Gastrocnemius medialis (tissue), 4 donors: ENCODE measurements around the gene TNFSF13. TPM values are rescaled to one million over a fixed set of nuclear protein-coding genes. Genes with fewer than 3 reads are reported as not detected.

Source experiments
- ATAC-seq, 2 donors: fragments of 150-250 bp; one replicate each; pipeline ENCODE4 v1.9.1; 2016
- DNase-seq, 2 donors: peaks; one replicate each; pipeline ENCODE4 v3.0.0-alpha.2; 2019
- H3K27ac ChIP-seq, 4 donors: fragments of 200-600 bp; sonication (generic); 1 replicate in 1 of 4; 2 replicates in 3 of 4; pipeline ENCODE4 v1.5.1; 2016 to 2018; ENCODE audit warnings: mild to moderate bottlenecking in 2 of 4, moderate library complexity in 1 of 4
- H3K27me3 ChIP-seq, 3 donors: fragments of 200-600 bp; sonication (generic) in 2 of 3; 1 replicate in 1 of 3; 2 replicates in 2 of 3; pipeline versions ENCODE4 v1.5.1 to v1.6.0; 2016 to 2019; ENCODE audit warnings: mild to moderate bottlenecking in 1 of 3, moderate library complexity in 1 of 3
- H3K36me3 ChIP-seq, 2 donors: fragments of 200-600 bp; sonication (generic) in 1 of 2; one replicate each; pipeline ENCODE4 v1.5.1; 2017 to 2018
- H3K4me1 ChIP-seq, 2 donors: fragments of 200-600 bp; sonication (generic) in 1 of 2; one replicate each; pipeline ENCODE4 v1.5.1; 2016 to 2017; ENCODE audit warnings: mild to moderate bottlenecking in 2 of 2
- H3K4me3 ChIP-seq, 4 donors: fragments of 200-600 bp; sonication (generic) in 3 of 4; 1 replicate in 1 of 4; 2 replicates in 3 of 4; pipeline ENCODE4 v1.5.1; 2016 to 2019; ENCODE audit warnings: mild to moderate bottlenecking in 2 of 4
- H3K9me3 ChIP-seq, 3 donors: fragments of 200-600 bp; sonication (generic) in 2 of 3; 1 replicate in 1 of 3; 2 replicates in 2 of 3; pipeline ENCODE4 v1.5.1; 2016 to 2019
- CTCF ChIP-seq, 5 experiments: fragments of 450-650 bp in 3 of 5; fragments of 200-600 bp in 2 of 5; sonication (generic) in 2 of 5; IDR thresholded peaks in 4 of 5; conservative IDR thresholded peaks in 1 of 5; 1 replicate in 4 of 5; 2 replicates in 1 of 5; pipeline ENCODE4 v1.5.1; 2016 to 2019; ENCODE audit warnings: antibody characterized with exemption in 5 of 5, mild to moderate bottlenecking in 3 of 5, moderate library complexity in 3 of 5
- POLR2A ChIP-seq, 2 donors: fragments of 450-650 bp; IDR thresholded peaks; one replicate each; pipeline ENCODE4 v1.6.1; 2017; ENCODE audit warnings: antibody characterized with exemption in 2 of 2, mild to moderate bottlenecking in 2 of 2, moderate library complexity in 2 of 2
- in situ Hi-C, 4 donors: fragments of 200-750 bp; cut with MboI; loops; one replicate each; pipeline versions ENCODE4 v1.15.0 to v1.8.0; 2017; ENCODE audit warnings: low sequenced_read_pairs in 4 of 4
- intact Hi-C: fragments of 100-400 bp; cut with DNase I; formaldehyde crosslinking; loops from one replicate; pipeline ENCODE4 v1.15.1; 2023; ENCODE audit warnings: low total_unique reads
- total RNA-seq, 4 donors: library from RNA; depleted of rRNA; stranded (reverse); fragments of >200 nt; gene quantifications; one replicate each; pipeline versions ENCODE4 v1.1.0 to v1.2.3, GENCODE V29; 2016

Gene TNFSF13
- total RNA-seq, 4 donors from 2014 or later = 2.8 to 8.4 (median 5.0) TPM

DNA sequence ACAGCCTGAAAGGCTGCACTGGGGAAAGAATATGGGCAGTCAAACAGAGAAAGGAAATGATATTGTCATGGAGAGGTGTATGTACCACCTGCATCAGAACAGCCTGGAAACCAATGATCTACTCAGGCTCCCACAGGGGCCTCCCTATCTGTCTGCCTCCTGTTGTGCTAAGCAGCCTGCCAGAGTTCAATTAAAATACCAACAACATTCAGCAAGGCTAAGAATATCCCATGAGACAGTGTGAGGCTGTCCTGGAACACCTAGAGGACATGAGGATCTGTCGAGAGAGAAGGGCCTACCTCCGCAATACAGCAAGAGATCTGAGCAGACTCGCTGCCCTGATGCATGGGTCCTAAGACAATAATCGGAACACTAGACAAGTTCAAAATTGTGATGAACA is 47.7 kb downstream of the TNFSF13 start:
- DNase-seq (peak in 1 of 2 donors; percentile 57), ATAC-seq (peak; percentile 98 to 99)
- Histone ChIP-seq H3K27me3 (no peaks in the 10 kb centered on the region), H3K4me1 (peaks cover 36 to 40% of the 10 kb centered on the region in 2 donors), H3K27ac (peak overlapping the region; percentile 71 to 91 (median 76)), H3K9me3 (no peaks in the 10 kb centered on the region), H3K4me3 (no peak overlapping the region), H3K36me3 (peaks cover 0 to 51% of the 10 kb centered on the region in 2 donors)
- intact Hi-C loops = no loop called here
- in situ Hi-C loops = no loop called here
- TF ChIP-seq POLR2A (IDR thresholded peaks at IDR 0.05) (no peak), CTCF (IDR thresholded peaks at IDR 0.05 in 4 of 5, conservative IDR thresholded peaks at IDR 0.05 in 1 of 5) (no peak)

- peaks cover 0 to 8% of the 10 kb centered on the region in 2 donors for H3K36me3 ChIP-seq
- no peaks in the 10 kb centered on the region for H3K27me3 ChIP-seq
- ATAC-seq (no peak), DNase-seq (no peak)
- H3K4me1 ChIP-seq = peaks cover 63 to 65% of the 10 kb centered on the region in 2 donors
- no peaks in the 10 kb centered on the region for H3K9me3 ChIP-seq
- in situ Hi-C loops = no loop called here
- intact Hi-C loops = no loop called here
- no peak overlapping the region for H3K4me3 ChIP-seq
- TF ChIP-seq CTCF (IDR thresholded peaks at IDR 0.05 in 4 of 5, conservative IDR thresholded peaks at IDR 0.05 in 1 of 5) = no peak
- no peak for TF ChIP-seq POLR2A (IDR thresholded peaks at IDR 0.05)
- peak overlapping the region; percentile 88 to 98 (median 91) for H3K27ac ChIP-seq
Measured at GRCh38 chr17:7610641-7611040, 52.1 kb downstream of the TNFSF13 start.

Other genes starting within 250 kb of the TNFSF13 start
- 100 to 1,000 TPM; 135 to 240 (median 169) TPM for gene GPS2, start 243.4 kb upstream of the TNFSF13 start, total RNA-seq
- 10 to 100 TPM; 21.8 to 26.7 (median 23.5) TPM for gene NEURL4, start 229.4 kb upstream of the TNFSF13 start, total RNA-seq
- gene ACAP1, start 222.2 kb upstream of the TNFSF13 start, total RNA-seq = 10 to 100 TPM in 1 of 4 donors, 1 to 10 TPM in 1, under 1 TPM in 2; 0.22 to 16.3 (median 1.7) TPM
- gene KCTD11, start 206.6 kb upstream of the TNFSF13 start, total RNA-seq = 1 to 10 TPM; 3.6 to 7.0 (median 4.6) TPM
- not detected for gene TMEM95, start 203.6 kb upstream of the TNFSF13 start, total RNA-seq
- 1 to 10 TPM in 1 of 4 donors, under 1 TPM in 1, not detected in 2; 0.13 to 2.2 TPM for gene TNK1, start 177.7 kb upstream of the TNFSF13 start, total RNA-seq
- gene PLSCR3, start 164.2 kb upstream of the TNFSF13 start, total RNA-seq = 10 to 100 TPM in 3 of 4 donors, 1 to 10 TPM in 1; 8.9 to 20.3 (median 14.4) TPM
- 10 to 100 TPM; 28.9 to 65.6 (median 50.2) TPM for gene TMEM256, start 154.7 kb upstream of the TNFSF13 start, total RNA-seq
- 1 to 10 TPM; 4.2 to 6.6 (median 4.4) TPM for gene NLGN2, start 150.9 kb upstream of the TNFSF13 start, total RNA-seq
- gene SPEM1, start 138.4 kb upstream of the TNFSF13 start, total RNA-seq = not detected
- not detected for gene SPEM2, start 133.1 kb upstream of the TNFSF13 start, total RNA-seq
- not detected for gene SPEM3, start 129.9 kb upstream of the TNFSF13 start, total RNA-seq
- 1 to 10 TPM in 3 of 4 donors, under 1 TPM in 1; 0.92 to 3.9 (median 2.3) TPM for gene TMEM102, start 123.3 kb upstream of the TNFSF13 start, total RNA-seq
- gene FGF11, start 119.2 kb upstream of the TNFSF13 start, total RNA-seq = 1 to 10 TPM; 1.2 to 7.4 (median 4.1) TPM
- gene CHRNB1, start 113.7 kb upstream of the TNFSF13 start, total RNA-seq = 100 to 1,000 TPM in 2 of 4 donors, 10 to 100 TPM in 2; 82.3 to 202 (median 101) TPM
- gene ZBTB4, start 79.1 kb upstream of the TNFSF13 start, total RNA-seq = 10 to 100 TPM; 24.2 to 43.1 (median 31.2) TPM
- not detected for gene SLC35G6, start 77.3 kb upstream of the TNFSF13 start, total RNA-seq
- gene POLR2A, start 74.4 kb upstream of the TNFSF13 start, total RNA-seq = 10 to 100 TPM; 20.3 to 56.9 (median 39.3) TPM
- 10 to 100 TPM in 3 of 4 donors, 1 to 10 TPM in 1; 7.9 to 26.1 (median 16.9) TPM for gene TNFSF12, start 9.7 kb upstream of the TNFSF13 start, total RNA-seq
- 10 to 100 TPM; 63.6 to 71.5 (median 68.8) TPM for gene SENP3, start 3.2 kb downstream of the TNFSF13 start, total RNA-seq
- 10 to 100 TPM; 10.1 to 66.5 (median 20.3) TPM for gene CD68, start 20.9 kb downstream of the TNFSF13 start, total RNA-seq
- 100 to 1,000 TPM in 2 of 4 donors, 10 to 100 TPM in 2; 55.9 to 157 (median 101) TPM for gene MPDU1, start 25.1 kb downstream of the TNFSF13 start, total RNA-seq
- 1 to 10 TPM in 2 of 4 donors, under 1 TPM in 1, not detected in 1; 0.66 to 1.3 (median 1.1) TPM for gene SOX15, start 31.3 kb downstream of the TNFSF13 start, total RNA-seq
- 100 to 1,000 TPM; 100 to 174 (median 140) TPM for gene FXR2, start 56.1 kb downstream of the TNFSF13 start, total RNA-seq
- 10 to 100 TPM; 38.4 to 79.4 (median 60.4) TPM for gene SAT2, start 69.1 kb downstream of the TNFSF13 start, total RNA-seq
- not detected for gene SHBG, start 71.4 kb downstream of the TNFSF13 start, total RNA-seq
- gene ATP1B2, start 92.2 kb downstream of the TNFSF13 start, total RNA-seq = under 1 TPM; 0.10 to 0.81 (median 0.21) TPM
- 10 to 100 TPM; 14.1 to 17.0 (median 15.4) TPM for gene TP53, start 128.7 kb downstream of the TNFSF13 start, total RNA-seq
- gene WRAP53, start 129.7 kb downstream of the TNFSF13 start, total RNA-seq = 1 to 10 TPM; 2.6 to 5.8 (median 3.7) TPM
- under 1 TPM in 3 of 4 donors, not detected in 1; 0.13 to 0.46 (median 0.31) TPM for gene EFNB3, start 146.5 kb downstream of the TNFSF13 start, total RNA-seq
- gene DNAH2, start 159.0 kb downstream of the TNFSF13 start, total RNA-seq = not detected